Measurements from ENCODE around the gene PRAMEF1. TPM values are rescaled to one million over a fixed set of nuclear protein-coding genes. Genes with fewer than 3 reads are reported as not detected.
"Not testable (repeated sequence)": the region's sequence is repeated elsewhere in the genome, so short reads cannot be mapped to it uniquely, and the experiment has no call there.

Gene PRAMEF1, protein sequence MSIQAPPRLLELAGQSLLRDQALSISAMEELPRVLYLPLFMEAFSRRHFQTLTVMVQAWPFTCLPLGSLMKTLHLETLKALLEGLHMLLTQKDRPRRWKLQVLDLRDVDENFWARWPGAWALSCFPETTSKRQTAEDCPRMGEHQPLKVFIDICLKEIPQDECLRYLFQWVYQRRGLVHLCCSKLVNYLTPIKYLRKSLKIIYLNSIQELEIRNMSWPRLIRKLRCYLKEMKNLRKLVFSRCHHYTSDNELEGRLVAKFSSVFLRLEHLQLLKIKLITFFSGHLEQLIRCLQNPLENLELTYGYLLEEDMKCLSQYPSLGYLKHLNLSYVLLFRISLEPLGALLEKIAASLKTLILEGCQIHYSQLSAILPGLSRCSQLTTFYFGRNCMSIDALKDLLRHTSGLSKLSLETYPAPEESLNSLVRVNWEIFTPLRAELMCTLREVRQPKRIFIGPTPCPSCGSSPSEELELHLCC
- total RNA-seq, result not detected

- DNase-seq (ENCODE audit: low read depth in 2 of 3, low spot score in 2 of 3), result not testable (repeated sequence)
Measured at GRCh38 chr1:12791097-12791496, at the start of gene PRAMEF1. Gene PRAMEF1, plus strand, starts transcription at chr1:12791397. Its CDS starts 1,831 bp downstream, at chr1:12793228.

- no peak for DNase-seq (ENCODE audit: low read depth in 2 of 3, low spot score in 2 of 3)
Measured at GRCh38 chr1:12741946-12742345, 49.3 kb upstream of the PRAMEF1 start.

DNA sequence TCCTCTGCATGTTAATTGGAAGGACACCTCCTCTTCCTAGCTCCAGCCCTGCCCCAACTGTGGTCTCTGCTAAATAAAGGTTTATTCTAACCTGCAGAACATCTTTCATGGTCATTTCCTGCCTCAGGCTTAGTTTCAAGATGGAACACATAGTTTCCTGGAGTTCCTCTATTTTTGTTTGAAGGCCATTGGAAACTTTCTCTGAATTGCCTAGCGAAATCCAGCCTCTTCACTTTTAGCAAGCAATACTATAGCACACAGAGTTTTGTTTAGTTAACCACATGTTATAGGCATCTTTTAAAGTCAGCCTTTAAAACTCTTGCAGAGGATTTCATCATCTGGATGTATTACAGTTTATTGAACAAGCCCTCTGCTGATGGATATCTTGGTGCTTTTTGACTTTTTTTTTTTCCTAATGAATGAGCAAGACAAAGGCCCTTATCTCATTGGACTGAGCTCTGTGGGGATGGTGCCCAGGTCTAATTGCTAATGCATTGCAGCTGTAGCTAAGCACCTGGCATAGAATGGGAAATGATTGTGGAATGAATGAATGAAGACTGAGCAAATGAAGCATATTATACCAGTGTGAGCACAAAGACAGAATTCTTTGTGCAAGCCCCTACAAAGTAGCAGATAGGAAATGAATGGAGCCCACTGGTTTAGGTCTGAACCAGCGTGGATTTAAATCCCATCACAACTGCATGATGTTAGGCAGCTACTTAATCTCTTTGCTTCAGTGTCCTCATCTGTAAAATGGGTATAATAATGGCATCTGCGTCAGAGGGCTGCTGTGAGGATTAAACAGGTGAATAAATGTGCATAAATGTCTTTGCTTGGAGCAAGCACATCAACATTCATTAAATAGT is 45.8 kb upstream of the PRAMEF1 start:
- no peak for DNase-seq (ENCODE audit: low read depth in 2 of 3, low spot score in 2 of 3)

DNA sequence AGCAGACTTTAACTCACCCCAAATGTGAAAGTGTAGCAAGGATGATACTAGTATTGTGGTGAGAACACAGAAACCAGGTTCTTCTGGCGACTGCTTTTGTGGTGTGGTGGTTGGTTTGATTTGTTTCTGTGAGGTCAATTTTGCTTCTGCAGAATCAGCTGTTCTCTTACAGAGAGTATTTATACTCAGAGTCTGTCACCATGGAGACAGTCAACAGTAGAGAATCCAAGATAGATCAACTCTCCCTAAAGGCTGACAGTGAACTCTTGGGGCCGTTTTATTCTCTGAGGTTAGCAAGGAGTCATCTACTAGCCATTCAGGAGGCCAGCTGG is 45.2 kb upstream of the PRAMEF1 start, which contains the start of gene CFAP107:
Gene CFAP107 (plus strand): TSS at position 209 of the 332 bp plus-strand sequence. CDS start 231 bp downstream, outside the sequence.
- DNase-seq (ENCODE audit: low read depth in 2 of 3, low spot score in 2 of 3), result no peak

- no peak for DNase-seq (ENCODE audit: low read depth in 2 of 3, low spot score in 2 of 3)
Measured at GRCh38 chr1:12748778-12749355, 42.3 kb upstream of the PRAMEF1 start.

DNA sequence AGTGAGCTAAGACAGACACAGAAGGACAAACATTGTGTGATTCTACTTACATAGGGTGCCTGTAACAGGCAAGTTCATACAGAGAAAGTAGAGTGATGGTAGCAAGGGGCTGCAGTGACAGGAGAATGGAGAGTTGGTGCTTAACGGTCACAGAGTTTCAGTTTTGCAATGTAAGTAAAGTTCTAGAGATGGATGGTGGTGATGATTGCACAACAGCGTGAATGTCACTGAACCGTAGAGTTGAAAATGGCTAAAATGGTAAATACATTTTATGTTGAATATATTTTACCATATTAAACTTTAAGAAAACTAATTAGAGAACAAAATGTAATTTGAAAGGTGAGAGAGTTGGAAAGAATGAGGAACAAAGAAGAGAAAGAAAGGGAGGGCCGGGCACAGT is 36.5 kb upstream of the PRAMEF1 start:
- DNase-seq (ENCODE audit: low read depth in 2 of 3, low spot score in 2 of 3), result no peak

DNA sequence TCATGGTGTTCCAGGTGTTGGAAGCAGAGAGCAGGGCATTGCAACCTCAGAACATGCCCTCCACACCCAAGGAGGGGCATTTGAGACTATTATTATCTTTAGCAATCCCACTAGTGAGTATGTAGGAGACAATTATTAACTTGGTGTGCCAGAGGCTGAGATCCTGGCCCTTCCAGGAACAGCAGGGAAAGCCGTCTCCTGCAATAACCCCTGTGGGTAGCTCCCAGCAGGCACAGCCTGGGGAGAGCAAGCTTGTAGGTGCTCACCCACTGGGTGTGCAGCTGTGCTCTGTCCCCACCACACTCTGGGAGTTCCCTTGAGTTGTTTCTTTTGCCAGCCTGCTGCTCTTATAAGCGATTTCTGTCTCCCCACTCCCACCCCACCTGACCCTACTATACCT is 34.9 kb upstream of the PRAMEF1 start:
- DNase-seq (ENCODE audit: low read depth in 2 of 3, low spot score in 2 of 3), result no peak

GRCh38 chr1:12756768-12757413 is 34.3 kb upstream of the PRAMEF1 start:
- no peak for DNase-seq (ENCODE audit: low read depth in 2 of 3, low spot score in 2 of 3)

- DNase-seq (ENCODE audit: low read depth in 2 of 3, low spot score in 2 of 3), result no peak
Measured at GRCh38 chr1:12757836-12758235, 33.4 kb upstream of the PRAMEF1 start.

- DNase-seq (ENCODE audit: low read depth in 2 of 3, low spot score in 2 of 3), result no peak
Measured at GRCh38 chr1:12760256-12760795, 30.9 kb upstream of the PRAMEF1 start.

DNA sequence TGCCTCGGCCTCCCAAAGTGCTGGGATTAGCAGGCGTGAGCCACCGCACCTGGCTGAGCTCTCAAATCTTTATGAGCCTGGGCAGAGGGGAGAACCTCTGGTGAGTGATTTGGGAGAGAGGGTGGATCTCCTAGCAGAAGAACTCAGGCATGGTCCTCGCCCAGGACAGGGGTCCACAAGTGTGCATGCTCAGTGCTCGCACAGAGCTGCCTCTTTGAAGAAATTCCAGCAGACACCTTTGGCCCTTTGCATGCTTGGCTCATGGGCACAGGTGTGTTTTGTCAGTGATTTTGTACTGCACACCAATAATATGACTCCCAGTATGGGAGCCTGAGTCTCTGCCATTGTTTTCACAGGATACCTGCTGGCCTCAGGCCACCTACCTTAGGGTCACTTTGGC is 29.4 kb upstream of the PRAMEF1 start:
- no peak for DNase-seq (ENCODE audit: low read depth in 2 of 3, low spot score in 2 of 3)

- no peak for DNase-seq (ENCODE audit: low read depth in 2 of 3, low spot score in 2 of 3)
Measured at GRCh38 chr1:12762766-12763165, 28.4 kb upstream of the PRAMEF1 start.

- DNase-seq (ENCODE audit: low read depth in 2 of 3, low spot score in 2 of 3), result no peak
Measured at GRCh38 chr1:12763479-12763878, 27.7 kb upstream of the PRAMEF1 start.

GRCh38 chr1:12764016-12764415 is 27.2 kb upstream of the PRAMEF1 start:
- no peak for DNase-seq (ENCODE audit: low read depth in 2 of 3, low spot score in 2 of 3)

DNA sequence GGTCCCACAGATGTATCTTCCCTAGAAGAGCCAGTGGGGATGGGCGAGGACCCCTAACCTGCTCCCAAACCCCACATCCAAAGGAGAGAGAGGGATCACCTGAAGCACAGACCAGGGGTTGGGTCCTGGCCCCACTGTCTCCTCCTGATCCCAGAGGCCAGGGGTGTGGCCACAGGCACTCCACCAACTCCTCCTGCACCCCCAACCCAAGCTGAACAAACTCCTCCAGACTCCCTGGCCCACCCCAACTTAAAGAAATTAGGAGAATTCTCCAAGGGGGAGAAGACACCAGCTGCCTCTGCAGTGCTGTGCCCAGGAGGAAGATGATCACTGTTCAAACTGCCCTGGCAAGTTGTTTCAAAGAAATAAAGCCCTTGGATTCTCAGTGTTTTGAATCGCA is 22.2 kb upstream of the PRAMEF1 start:
- no peak for DNase-seq (ENCODE audit: low read depth in 2 of 3, low spot score in 2 of 3)

DNA sequence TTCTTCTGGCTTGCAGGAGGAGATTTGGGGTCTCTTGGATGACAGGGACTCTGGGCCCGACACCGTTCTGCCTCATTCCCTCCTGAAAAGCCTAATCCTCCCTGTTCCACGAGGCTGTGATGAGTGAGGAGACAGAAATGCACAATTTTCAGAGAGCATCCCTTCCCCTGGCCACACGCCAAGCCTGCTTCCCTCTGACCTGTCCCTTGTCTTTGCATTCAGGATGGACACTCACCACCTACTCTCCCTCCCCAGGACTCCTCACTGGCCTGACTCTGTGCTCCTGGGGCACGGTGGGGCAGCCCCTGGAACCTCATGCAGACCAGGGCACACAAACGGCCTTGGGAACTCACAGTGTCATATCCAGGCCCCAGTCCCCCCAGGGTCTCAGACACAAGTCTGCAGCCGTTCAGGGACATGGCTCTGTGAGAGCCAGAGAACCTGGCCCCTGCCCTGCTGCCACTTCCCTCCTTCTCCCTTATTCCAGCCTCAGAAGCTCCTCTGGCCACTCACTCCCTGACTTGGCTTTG is 21.2 kb upstream of the PRAMEF1 start:
- DNase-seq (ENCODE audit: low read depth in 2 of 3, low spot score in 2 of 3), result no peak

DNA sequence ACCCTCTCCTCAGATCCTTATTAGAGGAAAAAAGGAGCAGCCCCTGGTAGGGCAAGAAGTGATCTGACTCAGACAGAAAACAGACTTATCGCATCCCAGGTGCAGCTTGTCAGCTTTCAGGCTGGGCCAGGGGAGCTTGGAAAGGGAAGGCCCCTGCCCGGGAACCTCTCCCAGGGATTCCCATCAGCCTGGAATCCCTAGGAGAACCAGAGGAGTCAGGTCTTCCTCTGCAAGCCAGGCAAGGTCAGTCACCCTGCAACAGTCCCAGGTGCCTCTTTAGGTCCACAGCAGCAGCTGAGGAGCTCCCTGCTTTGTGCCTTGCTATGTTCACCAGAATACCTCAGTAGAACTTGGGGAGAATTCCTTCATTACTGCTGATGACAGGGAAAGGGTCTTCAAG is 20.6 kb upstream of the PRAMEF1 start:
- DNase-seq (ENCODE audit: low read depth in 2 of 3, low spot score in 2 of 3), result no peak

DNA sequence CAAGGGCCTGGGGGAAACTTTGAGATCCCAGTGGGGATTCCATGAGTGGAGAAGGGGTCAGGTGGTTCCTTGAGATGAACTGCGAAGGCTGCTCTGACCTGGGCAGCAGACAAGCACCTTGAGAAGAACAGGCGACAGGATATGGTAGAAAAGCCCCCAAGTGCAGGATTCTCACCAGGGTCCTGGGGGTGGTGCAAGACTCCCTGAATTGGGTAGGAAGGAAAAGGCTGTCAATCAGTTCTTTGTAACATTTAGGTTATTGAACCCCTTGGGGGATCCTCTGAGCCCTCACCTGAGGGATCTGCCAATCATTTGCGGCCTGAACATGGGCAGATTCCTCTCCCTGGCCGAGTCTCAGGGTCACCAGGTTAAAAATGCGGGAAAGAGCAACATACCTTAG is 20.0 kb upstream of the PRAMEF1 start:
- DNase-seq (ENCODE audit: low read depth in 2 of 3, low spot score in 2 of 3), result no peak

- DNase-seq (ENCODE audit: low read depth in 2 of 3, low spot score in 2 of 3), result no peak
Measured at GRCh38 chr1:12772520-12772919, 18.7 kb upstream of the PRAMEF1 start.

GRCh38 chr1:12773438-12773837 is 17.8 kb upstream of the PRAMEF1 start, which contains the start of gene PRAMEF12:
Gene PRAMEF12, plus strand, starts transcription at chr1:12773738. Its CDS starts 1,130 bp downstream, at chr1:12774868.
- DNase-seq (ENCODE audit: low read depth in 2 of 3, low spot score in 2 of 3), result no peak

Measured in hematopoietic multipotent progenitor cell (in vitro differentiated cells).